A549 (cell line): ENCODE data around the gene SYT6.

Experiments
- CHD4 ChIP-seq: fragments of 200-600 bp; sonication (generic); IDR thresholded peaks from 2 replicates; pipeline ENCODE4 v1.6.1; 2016; ENCODE audit warnings: antibody characterized with exemption, mild to moderate bottlenecking, borderline replicate concordance
- KDM1A ChIP-seq: fragments of 200-600 bp; sonication (generic); IDR thresholded peaks from 2 replicates; pipeline ENCODE4 v1.6.1; 2016; ENCODE audit warnings: low read depth, mild to moderate bottlenecking
- RAD21 ChIP-seq, 2 experiments: fragments of >200 bp in 1 of 2; sonication (Bioruptor Twin) in 1 of 2; formaldehyde crosslinking in 1 of 2; IDR thresholded peaks in 1 of 2; conservative IDR thresholded peaks in 1 of 2; 2 replicates in 1 of 2; 3 replicates in 1 of 2; pipeline ENCODE4 v1.6.1; 2012 to 2018; ENCODE audit warnings: inconsistent platforms in 1 of 2

GRCh38 chr1:114075546-114076242 is 78.0 kb downstream of the SYT6 start:
- TF ChIP-seq RAD21 (conservative IDR thresholded peaks at IDR 0.05 in 1 of 2, IDR thresholded peaks at IDR 0.05 in 1 of 2) (no peak), KDM1A (no peak), CHD4 (no peak)
